Subcutaneous abdominal adipose tissue (tissue), 5 donors: Measurements from ENCODE around the gene DUS1L.

Source experiments
- H3K27ac ChIP-seq: one replicate; pipeline ENCODE4 v1.7.0; 2013; ENCODE audit warnings: low read depth, mild to moderate bottlenecking, inconsistent platforms, low read length, moderate library complexity
- H3K27me3 ChIP-seq, 5 donors: one replicate each; pipeline ENCODE4 v1.7.0; 2013; ENCODE audit warnings: low read length in 5 of 5, inconsistent platforms in 1 of 5; ENCODE audit not compliant: control insufficient read depth in 5 of 5, insufficient read depth in 4 of 5
- H3K36me3 ChIP-seq, 5 donors: one replicate each; pipeline ENCODE4 v1.7.0; 2013; ENCODE audit warnings: low read length in 5 of 5; ENCODE audit not compliant: control insufficient read depth in 5 of 5, insufficient read depth in 5 of 5
- H3K4me1 ChIP-seq, 5 donors: one replicate each; pipeline ENCODE4 v1.7.0; 2013; ENCODE audit warnings: low read length in 5 of 5, mild to moderate bottlenecking in 3 of 5, moderate library complexity in 1 of 5; ENCODE audit not compliant: control insufficient read depth in 5 of 5, insufficient read depth in 5 of 5
- H3K4me3 ChIP-seq, 5 donors: one replicate each; pipeline ENCODE4 v1.7.0; 2013; ENCODE audit warnings: low read length in 5 of 5, low read depth in 1 of 5
- H3K9ac ChIP-seq, 5 donors: one replicate each; pipeline ENCODE4 v1.7.0; 2013; ENCODE audit warnings: low read length in 5 of 5, mild to moderate bottlenecking in 4 of 5, moderate library complexity in 3 of 5
- H3K9me3 ChIP-seq, 5 donors: one replicate each; pipeline ENCODE4 v1.7.0; 2013; ENCODE audit warnings: low read length in 5 of 5; ENCODE audit not compliant: control insufficient read depth in 5 of 5
- donor health status: healthy.
- donor health status: healthy.
- donor health status: healthy.
- donor health status: healthy.
- donor health status: healthy.

The DUS1L gene

DNA sequence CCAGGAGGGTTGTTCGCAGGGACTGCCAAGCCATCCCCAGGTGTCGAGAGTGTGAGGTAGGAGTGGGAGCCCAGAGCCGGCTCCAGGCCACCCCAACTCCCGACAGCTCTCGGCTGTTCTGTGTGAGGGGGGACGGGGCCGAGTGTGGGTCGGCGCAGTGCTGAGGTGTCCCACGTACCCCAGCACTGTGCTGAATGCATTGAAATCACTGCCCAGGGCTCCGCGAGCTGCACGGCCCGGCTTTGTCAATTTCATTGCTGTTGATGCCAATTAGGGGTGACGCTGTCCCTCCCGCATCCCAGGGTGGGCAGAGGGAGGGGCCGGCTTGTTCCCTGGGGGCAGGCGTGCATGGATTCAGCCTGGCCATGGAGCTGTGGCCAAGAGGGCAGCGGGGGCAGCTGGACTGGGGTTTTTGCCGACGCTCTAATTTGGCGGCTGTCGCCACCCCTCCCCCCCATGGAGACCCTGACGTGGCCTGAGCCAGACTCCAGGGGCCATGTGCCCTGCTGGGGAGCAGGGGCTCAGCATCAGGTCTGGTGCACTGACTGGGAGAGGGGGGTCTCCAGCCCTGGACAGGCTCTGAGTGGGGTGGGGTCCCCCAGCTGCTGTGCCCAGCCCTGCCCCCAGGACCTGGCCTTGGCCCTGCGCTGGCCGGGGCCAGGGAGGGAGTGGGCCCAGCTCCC lies 57.2 kb downstream of the DUS1L start:
- peaks cover 6 to 26% (median 16%) of the 10 kb centered on the region in 5 donors for H3K4me1 ChIP-seq
- no peaks in the 10 kb centered on the region for H3K9me3 ChIP-seq
- H3K27me3 ChIP-seq: no peaks in the 10 kb centered on the region
- H3K4me3 ChIP-seq: no peak overlapping the region
- H3K27ac ChIP-seq: no peak overlapping the region
- H3K9ac ChIP-seq: no peak overlapping the region
- peaks cover 0 to 30% (median 9%) of the 10 kb centered on the region in 5 donors for H3K36me3 ChIP-seq
